Skeletal muscle satellite cell (primary cell): ENCODE measurements around the gene DENND6B.

ENCODE experiments used
- H3K27me3 ChIP-seq: 2 replicates; pipeline ENCODE4 v1.7.0; 2013; ENCODE audit warnings: low read length; ENCODE audit not compliant: control insufficient read depth, insufficient read depth
- H3K36me3 ChIP-seq: 2 replicates; pipeline ENCODE4 v1.7.0; 2013; ENCODE audit warnings: mild to moderate bottlenecking, control low read depth, low read length; ENCODE audit not compliant: insufficient read depth
- H3K4me1 ChIP-seq: 2 replicates; pipeline ENCODE4 v1.7.0; 2013; ENCODE audit warnings: low read length; ENCODE audit not compliant: control insufficient read depth, insufficient read depth
- H3K4me2 ChIP-seq: 2 replicates; pipeline ENCODE4 v1.7.0; 2013; ENCODE audit warnings: mild to moderate bottlenecking, low read length
- H3K4me3 ChIP-seq: 2 replicates; pipeline ENCODE4 v1.7.0; 2013; ENCODE audit warnings: low read length
- H3K9ac ChIP-seq: 2 replicates; pipeline ENCODE4 v1.7.0; 2013; ENCODE audit warnings: mild to moderate bottlenecking, low read depth, low read length, moderate library complexity
- H3K9me3 ChIP-seq: replicated peaks from 2 replicates; pipeline ENCODE4 v1.7.0; 2013; ENCODE audit warnings: mild to moderate bottlenecking, control low read depth, low read length

The DENND6B gene

DNA sequence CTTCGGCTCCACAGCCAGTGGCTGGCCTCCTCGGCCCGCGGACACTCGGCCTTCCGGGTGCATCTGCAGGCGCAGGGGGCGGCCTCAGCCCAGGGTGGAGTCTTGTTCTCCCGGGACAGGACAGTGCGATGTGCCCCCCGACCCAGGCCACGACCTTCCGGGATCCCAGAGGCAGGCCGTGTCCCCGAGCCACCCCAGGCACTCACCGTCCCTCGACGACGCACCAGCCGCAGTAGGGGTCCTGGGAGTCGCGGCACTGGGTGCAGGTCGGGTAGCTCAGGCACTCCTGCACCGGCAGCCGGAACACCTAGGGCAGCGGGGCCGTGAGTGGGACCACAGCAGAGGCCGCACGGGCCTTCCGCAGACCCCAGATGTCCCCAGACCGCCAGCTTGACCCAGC, 39.1 kb downstream of the DENND6B start:
- no peak overlapping the region for H3K4me3 ChIP-seq
- peaks cover 78% of the 10 kb centered on the region for H3K36me3 ChIP-seq
- H3K27me3 ChIP-seq: no peaks in the 10 kb centered on the region
- H3K4me2 ChIP-seq: no peak overlapping the region
- H3K9ac ChIP-seq: no peak overlapping the region
- peaks cover 17% of the 10 kb centered on the region for H3K4me1 ChIP-seq
- H3K9me3 ChIP-seq: no peaks in the 10 kb centered on the region

DNA sequence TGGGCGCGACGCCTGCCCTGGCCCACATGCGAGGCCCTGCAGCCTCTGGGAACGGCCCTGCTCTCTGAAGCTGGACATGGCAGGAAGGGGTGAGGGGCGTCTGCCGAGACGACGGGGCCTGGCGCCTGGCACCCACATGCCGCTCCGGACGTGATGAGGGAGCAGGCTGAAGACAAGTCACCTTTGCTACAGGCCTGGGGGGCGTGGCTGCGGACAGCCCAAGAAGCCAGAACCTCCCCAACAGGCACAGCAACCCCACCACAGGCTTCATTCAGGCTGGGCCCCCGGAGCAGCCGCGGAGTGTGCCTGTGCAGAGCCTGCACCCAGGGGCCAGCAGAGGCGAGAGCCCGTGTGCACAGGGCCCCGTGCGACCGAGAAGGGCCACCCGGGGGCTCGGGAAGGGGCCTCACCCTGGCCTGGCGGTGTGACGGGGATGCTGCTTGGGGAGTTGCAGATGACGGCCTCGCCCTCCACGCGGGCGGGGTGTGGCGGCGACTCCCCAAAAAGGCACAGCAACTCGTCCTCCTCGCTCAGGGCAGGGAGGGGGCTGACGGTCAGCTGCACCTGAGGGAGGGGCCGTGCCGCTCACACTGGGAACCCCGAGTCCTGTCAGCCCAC, 40.0 kb downstream of the DENND6B start:
- Histone ChIP-seq H3K27me3 (no peaks in the 10 kb centered on the region), H3K9ac (no peak overlapping the region), H3K9me3 (no peaks in the 10 kb centered on the region), H3K4me3 (no peak overlapping the region), H3K4me1 (peaks cover 18% of the 10 kb centered on the region), H3K4me2 (no peak overlapping the region), H3K36me3 (peaks cover 87% of the 10 kb centered on the region)

DNA sequence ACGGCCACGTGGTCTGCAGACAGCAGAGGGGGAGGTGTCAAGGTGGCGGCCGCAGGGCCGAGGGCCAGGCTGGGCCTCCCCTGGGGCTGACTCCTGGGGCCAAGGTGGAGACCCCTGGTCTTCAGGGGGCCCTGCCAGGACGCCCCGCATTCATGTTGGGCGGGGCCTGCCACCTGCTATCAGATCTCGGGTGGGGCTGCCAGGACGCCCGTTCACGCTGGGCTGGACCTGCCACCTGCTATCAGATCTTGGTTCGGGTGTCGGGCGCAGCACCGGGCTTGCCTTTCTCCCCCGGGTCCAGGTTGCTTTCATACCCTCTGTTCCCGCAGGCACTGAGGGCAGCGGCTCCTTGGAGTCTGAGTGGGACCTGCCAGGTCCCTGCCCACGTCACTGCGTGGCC, 40.5 kb downstream of the DENND6B start:
- Histone ChIP-seq H3K9me3 (no peaks in the 10 kb centered on the region), H3K4me3 (no peak overlapping the region), H3K36me3 (peaks cover 87% of the 10 kb centered on the region), H3K9ac (no peak overlapping the region), H3K4me1 (peaks cover 16% of the 10 kb centered on the region), H3K27me3 (no peaks in the 10 kb centered on the region), H3K4me2 (no peak overlapping the region)

DNA sequence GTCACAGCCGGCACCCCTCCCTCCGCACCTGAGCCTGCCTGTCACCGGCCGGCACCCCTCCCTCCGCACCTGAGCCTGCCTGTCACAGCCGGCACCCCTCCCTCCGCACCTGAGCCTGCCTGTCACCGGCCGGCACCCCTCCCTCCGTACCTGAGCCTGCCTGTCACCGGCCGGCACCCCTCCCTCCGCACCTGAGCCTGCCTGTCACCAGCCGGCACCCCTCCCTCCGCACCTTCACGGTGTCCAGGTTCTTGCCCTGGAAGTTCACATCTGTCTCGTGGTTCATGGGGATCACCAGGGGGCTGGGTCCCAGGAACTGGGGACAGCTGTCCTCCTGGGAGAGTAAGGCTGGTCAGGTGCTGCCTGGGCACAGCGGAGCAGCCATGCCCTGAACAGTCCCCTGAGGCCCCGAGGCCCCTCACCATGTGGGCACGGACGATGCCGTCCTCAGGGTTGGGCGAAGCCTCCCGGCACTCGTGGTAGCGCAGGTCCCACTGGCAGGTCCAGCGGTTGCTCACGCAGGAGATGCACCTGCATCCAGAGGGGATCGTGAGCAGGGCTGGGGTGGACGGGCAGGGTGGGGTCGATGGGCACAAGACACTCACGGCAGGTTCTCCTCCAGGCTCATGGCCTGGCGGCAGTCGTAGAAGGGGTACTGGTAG, 41.1 kb downstream of the DENND6B start:
- Histone ChIP-seq H3K9me3 (no peaks in the 10 kb centered on the region), H3K4me3 (no peak overlapping the region), H3K4me1 (peaks cover 16% of the 10 kb centered on the region), H3K27me3 (no peaks in the 10 kb centered on the region), H3K4me2 (no peak overlapping the region), H3K9ac (no peak overlapping the region), H3K36me3 (peaks cover 87% of the 10 kb centered on the region)

DNA sequence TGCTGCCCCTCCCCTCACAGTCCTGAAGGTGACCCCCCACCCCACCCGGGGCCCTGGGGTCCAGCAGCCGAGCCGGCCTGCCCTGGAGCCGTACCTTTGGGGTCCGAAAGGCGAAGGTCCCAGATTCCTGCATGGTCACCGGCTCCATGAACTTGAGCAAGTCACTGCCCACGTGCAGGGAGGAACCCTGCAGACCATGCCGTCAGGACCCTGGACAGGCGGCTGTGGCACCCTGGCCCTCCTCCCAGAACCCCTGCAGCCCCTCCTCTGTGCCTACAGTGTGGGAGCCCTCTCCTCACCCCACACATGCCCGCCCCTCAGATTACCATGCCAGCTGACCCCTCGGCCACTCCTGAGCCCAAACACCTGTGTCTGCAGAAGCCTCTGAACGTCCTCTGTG, 42.3 kb downstream of the DENND6B start:
- Histone ChIP-seq H3K4me1 (peaks cover 16% of the 10 kb centered on the region), H3K9me3 (no peaks in the 10 kb centered on the region), H3K27me3 (no peaks in the 10 kb centered on the region), H3K4me3 (no peak overlapping the region), H3K4me2 (no peak overlapping the region), H3K9ac (no peak overlapping the region), H3K36me3 (peaks cover 86% of the 10 kb centered on the region)

DNA sequence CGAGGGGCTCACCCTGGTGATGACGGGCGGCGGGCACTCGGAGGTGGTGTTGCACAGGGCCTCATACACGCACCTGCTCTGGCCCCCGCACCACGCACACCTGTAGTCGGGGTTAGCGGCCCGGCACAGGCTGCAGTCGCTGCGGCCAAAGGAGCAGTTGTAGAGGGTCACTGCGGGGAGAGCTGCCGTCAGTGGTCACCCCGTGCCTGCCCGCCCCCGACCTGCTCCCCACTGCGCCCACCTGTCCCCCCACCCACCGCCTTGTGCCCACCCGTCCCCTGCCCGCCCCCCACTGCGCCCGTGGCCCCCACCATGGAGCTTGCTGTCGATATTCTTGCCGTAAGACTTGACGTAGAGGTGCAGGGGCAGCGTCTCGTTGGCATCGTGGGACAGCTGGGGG, 43.0 kb downstream of the DENND6B start:
- H3K27me3 ChIP-seq: no peaks in the 10 kb centered on the region
- H3K9me3 ChIP-seq: no peaks in the 10 kb centered on the region
- H3K36me3 ChIP-seq: peaks cover 86% of the 10 kb centered on the region
- no peak overlapping the region for H3K4me3 ChIP-seq
- H3K4me2 ChIP-seq: no peak overlapping the region
- no peak overlapping the region for H3K9ac ChIP-seq
- peaks cover 16% of the 10 kb centered on the region for H3K4me1 ChIP-seq

DNA sequence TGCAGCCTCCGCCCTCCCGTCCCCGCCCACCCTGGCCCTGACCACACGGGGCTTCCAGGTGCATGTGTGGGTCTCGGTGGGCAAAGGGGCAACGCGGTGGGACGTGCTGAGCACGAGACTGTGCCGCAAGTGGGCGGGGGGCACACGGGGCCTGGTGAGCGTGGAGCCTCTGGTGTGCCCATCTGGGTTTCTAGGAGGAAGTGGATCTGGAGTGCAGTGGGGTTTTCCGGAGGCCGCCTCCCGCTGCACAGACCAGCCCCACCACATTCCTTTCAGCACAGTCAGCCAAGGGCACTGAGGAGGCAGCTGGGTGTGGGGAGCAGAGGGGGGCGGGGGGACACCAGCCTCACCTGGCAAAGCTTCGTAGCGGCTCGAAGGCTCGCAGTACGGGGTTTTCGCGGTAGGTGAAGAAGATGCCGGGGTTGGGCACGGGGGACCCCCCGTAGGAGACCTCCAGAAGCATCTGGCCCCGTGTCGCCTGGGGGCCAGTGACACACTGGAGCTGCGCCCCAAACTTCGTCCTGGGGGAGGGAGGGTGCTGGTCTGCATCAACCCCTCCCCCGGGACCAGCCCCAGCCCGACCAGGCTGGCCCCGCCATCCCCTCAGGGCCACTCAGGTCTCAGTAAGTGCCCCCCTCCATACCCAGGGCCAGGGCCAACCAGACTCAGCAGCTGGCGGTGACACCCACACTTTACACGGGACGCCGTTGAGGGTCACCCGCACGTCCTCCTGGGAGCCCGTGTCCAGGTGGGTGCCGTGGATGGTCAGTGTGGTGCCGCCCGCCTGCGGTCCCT, 44.3 kb downstream of the DENND6B start:
- H3K4me3 ChIP-seq: peak overlapping the region; percentile 39
- H3K4me1 ChIP-seq: peaks cover 16% of the 10 kb centered on the region
- no peaks in the 10 kb centered on the region for H3K9me3 ChIP-seq
- H3K9ac ChIP-seq: no peak overlapping the region
- no peaks in the 10 kb centered on the region for H3K27me3 ChIP-seq
- peak overlapping the region; percentile 70 for H3K4me2 ChIP-seq
- H3K36me3 ChIP-seq: peaks cover 86% of the 10 kb centered on the region

DNA sequence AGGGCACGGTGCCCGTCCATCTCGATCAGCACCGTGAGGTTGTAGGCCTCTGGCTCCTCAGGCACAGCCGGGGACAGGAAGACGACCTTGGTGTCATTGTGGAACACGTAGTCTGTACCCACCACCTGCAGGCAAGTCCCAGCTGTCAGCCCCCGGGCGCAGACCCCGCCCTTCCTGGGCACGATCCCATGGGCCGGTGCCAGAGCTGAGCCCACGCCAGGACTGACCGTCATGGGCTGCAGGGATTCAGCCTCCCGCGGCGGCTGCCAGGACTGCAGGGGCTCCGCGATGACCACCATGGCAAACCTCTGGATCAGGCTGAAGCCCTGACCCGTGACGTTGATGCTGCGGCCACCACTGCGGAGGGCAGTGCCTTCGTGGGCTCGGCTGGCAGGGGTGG, 44.9 kb downstream of the DENND6B start:
- H3K9me3 ChIP-seq: no peaks in the 10 kb centered on the region
- H3K36me3 ChIP-seq: peaks cover 86% of the 10 kb centered on the region
- peak overlapping the region; percentile 39 for H3K4me3 ChIP-seq
- H3K9ac ChIP-seq: no peak overlapping the region
- H3K4me1 ChIP-seq: peaks cover 16% of the 10 kb centered on the region
- peak overlapping the region; percentile 70 for H3K4me2 ChIP-seq
- H3K27me3 ChIP-seq: no peaks in the 10 kb centered on the region

DNA sequence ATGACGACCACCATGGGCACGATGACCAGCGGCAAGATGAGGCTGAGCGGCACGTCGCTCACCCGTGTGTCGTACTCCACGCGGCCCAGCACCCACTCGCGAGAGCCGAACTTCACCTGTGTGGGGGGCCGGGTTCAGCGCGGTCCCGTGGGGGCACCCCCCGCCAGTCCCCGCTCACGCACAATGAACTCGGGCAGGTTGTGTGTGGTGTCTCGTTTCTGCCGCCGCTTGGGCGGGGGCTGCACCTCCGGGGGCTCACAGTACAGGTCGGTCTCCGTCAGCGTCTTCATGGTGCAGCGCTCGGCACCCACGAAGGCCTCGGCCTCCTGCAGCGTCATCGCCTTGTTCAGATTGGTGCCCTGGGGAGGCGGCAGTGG, 45.4 kb downstream of the DENND6B start:
- Histone ChIP-seq H3K9me3 (no peaks in the 10 kb centered on the region), H3K4me1 (peaks cover 16% of the 10 kb centered on the region), H3K4me2 (no peak overlapping the region), H3K27me3 (no peaks in the 10 kb centered on the region), H3K36me3 (peaks cover 86% of the 10 kb centered on the region), H3K9ac (no peak overlapping the region), H3K4me3 (no peak overlapping the region)

DNA sequence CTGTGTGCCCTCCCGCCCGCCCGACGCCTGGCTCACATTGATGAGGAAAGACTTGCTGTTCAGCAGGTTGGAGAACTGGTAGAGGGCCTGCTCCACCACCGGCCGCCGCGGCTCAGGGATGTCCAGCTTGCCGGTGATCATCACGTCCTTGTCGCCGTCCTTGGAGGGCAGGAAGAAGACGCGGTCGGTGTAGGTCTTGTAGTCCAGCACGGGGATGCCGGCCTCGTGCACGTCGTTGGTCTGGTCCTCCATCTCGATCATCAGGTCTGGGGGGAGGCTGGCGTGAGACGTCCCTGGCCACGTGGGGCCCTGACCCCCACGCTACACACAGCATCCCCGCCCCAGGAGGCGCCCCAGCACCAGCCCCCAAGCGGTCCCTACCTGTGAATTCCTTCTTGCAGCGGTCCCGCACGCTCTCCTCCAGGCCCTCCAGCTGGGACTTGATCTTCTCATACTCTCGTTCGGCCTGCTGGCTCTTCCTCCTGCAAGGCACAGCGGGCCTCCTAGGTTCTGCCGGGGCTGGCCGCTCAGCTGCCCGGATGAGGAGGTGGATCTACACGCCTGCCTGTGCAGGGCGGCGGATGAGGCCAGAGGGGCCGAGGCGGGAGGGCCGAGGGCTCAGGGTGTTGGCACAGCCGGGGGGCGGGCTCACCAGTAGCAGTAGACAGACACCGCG, 46.0 kb downstream of the DENND6B start:
- H3K27me3 ChIP-seq: no peaks in the 10 kb centered on the region
- H3K9ac ChIP-seq: no peak overlapping the region
- no peak overlapping the region for H3K4me3 ChIP-seq
- no peaks in the 10 kb centered on the region for H3K9me3 ChIP-seq
- H3K4me2 ChIP-seq: no peak overlapping the region
- peaks cover 16% of the 10 kb centered on the region for H3K4me1 ChIP-seq
- H3K36me3 ChIP-seq: peaks cover 85% of the 10 kb centered on the region

DNA sequence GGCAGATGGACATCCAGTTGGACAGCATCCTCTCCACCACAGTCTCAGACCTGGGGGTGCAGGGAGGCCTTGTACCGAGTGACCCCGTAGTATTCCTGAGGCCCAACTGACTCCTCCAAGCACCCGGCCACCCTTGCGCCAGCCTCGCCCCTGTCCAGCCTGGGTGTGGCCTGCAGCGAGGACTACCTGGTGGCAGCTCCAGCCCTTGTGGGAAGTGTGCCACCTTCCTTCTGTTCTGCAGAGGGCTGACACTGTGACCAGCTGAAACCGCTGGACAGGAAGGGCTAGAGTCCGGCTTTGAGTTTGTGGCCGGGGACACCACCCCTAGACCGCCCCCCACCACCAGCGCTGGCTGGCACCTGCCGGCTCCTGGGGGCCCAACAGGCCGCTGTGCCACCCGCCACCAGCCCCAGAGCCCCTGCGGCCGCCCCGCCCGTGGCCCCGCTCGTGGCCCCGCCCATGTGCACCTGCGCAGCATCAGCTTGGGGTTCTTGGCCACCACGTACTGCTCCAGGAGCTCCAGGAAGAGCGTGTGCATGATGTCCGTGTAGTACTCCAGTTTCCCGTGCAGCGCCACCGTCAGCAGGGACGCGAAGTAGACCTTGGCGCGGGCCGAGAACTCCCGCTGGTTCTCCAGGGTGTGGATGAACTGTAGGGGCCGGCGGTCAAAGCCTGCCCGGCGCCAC, 46.6 kb downstream of the DENND6B start:
- Histone ChIP-seq H3K9ac (no peak overlapping the region), H3K9me3 (no peaks in the 10 kb centered on the region), H3K36me3 (peaks cover 89% of the 10 kb centered on the region), H3K4me1 (peaks cover 16% of the 10 kb centered on the region), H3K27me3 (no peaks in the 10 kb centered on the region), H3K4me3 (no peak overlapping the region), H3K4me2 (no peak overlapping the region)
